PFSK-1 (cell line): ENCODE results near the gene GRK5.

Experiments
- FOXP2 ChIP-seq: optimal IDR thresholded peaks from 2 replicates; pipeline ENCODE3; 2011; ENCODE audit warnings: borderline replicate concordance, control low read depth, inconsistent platforms; ENCODE audit not compliant: insufficient read depth; ENCODE audit errors: extremely low read length, extremely low read depth
- POLR2AphosphoS5 ChIP-seq: IDR thresholded peaks from 2 replicates; pipeline ENCODE4 v1.6.1; 2012; ENCODE audit warnings: low read depth, mild to moderate bottlenecking, control low read depth, low read length, moderate library complexity
- REST ChIP-seq, 2 experiments: IDR thresholded peaks; 2 replicates each; pipeline versions ENCODE4 v1.6.1 to v1.8.0; 2011 to 2012; ENCODE audit warnings: low read depth in 2 of 2, low read length in 2 of 2, control low read depth in 1 of 2, inconsistent platforms in 1 of 2, mild to moderate bottlenecking in 1 of 2, moderate library complexity in 1 of 2; ENCODE audit not compliant: insufficient read depth in 1 of 2
- SIN3A ChIP-seq: IDR thresholded peaks from 2 replicates; pipeline ENCODE4 v1.6.1; 2012; ENCODE audit warnings: mild to moderate bottlenecking, low read length, moderate library complexity, borderline replicate concordance; ENCODE audit not compliant: insufficient read depth
- TAF1 ChIP-seq: IDR thresholded peaks from 2 replicates; pipeline ENCODE4 v1.6.1; 2012; ENCODE audit warnings: low read length, control low read depth, borderline replicate concordance; ENCODE audit not compliant: insufficient read depth

Gene GRK5

GRCh38 chr10:119246862-119247549 lies 39.6 kb downstream of the GRK5 start:
- TF ChIP-seq FOXP2 = no peak
- no peak for TF ChIP-seq TAF1
- TF ChIP-seq REST (IDR thresholded peaks at IDR 0.05; ENCODE audit: insufficient read depth in 1 of 2, low read depth in 2 of 2, low read length in 2 of 2) = no peak
- TF ChIP-seq POLR2AphosphoS5 = no peak
- TF ChIP-seq SIN3A = no peak

GRCh38 chr10:119247550-119247894 lies 40.2 kb downstream of the GRK5 start:
- TF ChIP-seq FOXP2 (no peak), POLR2AphosphoS5 (no peak), REST (IDR thresholded peaks at IDR 0.05; ENCODE audit: insufficient read depth in 1 of 2, low read depth in 2 of 2, low read length in 2 of 2) (no peak), TAF1 (no peak), SIN3A (no peak)

GRCh38 chr10:119248184-119248583 lies 40.8 kb downstream of the GRK5 start:
- TF ChIP-seq SIN3A = no peak
- no peak for TF ChIP-seq POLR2AphosphoS5
- no peak for TF ChIP-seq TAF1
- no peak for TF ChIP-seq FOXP2
- no peak for TF ChIP-seq REST (IDR thresholded peaks at IDR 0.05; ENCODE audit: insufficient read depth in 1 of 2, low read depth in 2 of 2, low read length in 2 of 2)

DNA sequence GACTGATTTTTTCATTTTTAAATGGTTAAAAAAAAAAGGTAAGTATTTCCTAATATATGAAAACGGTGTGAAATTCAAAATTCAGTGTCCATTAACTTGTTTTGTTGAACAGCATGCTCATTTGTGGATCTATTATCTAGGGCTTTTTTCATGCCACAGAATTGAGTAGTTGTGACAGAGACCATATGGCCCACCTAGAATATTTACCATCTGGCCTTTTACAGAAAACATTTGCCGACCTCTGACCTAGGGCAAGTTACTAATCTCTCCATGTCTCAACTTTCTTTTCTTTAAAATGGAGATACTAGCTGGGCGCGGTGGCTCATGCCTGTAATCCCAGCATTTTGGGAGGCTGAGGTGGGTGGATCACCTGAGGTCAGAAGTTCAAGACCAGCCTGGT lies 41.3 kb downstream of the GRK5 start:
- TF ChIP-seq SIN3A = no peak

- TF ChIP-seq REST (IDR thresholded peaks at IDR 0.05; ENCODE audit: insufficient read depth in 1 of 2, low read depth in 2 of 2, low read length in 2 of 2) (no peak), FOXP2 (no peak), SIN3A (no peak), TAF1 (no peak), POLR2AphosphoS5 (no peak)
Measured at GRCh38 chr10:119250641-119251314, 43.4 kb downstream of the GRK5 start.
